Left renal pelvis (tissue), 4 donors: Measurements from ENCODE around the gene EDC4. TPM values are rescaled to one million over a fixed set of nuclear protein-coding genes. Genes with fewer than 3 reads are reported as not detected.
"Not testable (repeated sequence)": the region's sequence is repeated elsewhere in the genome, so short reads cannot be mapped to it uniquely, and the experiment has no call there.

Experiments used
- DNase-seq, 4 donors: peaks; one replicate each; pipeline ENCODE4 v3.0.0-alpha.2; 2013; ENCODE audit warnings: low read depth in 4 of 4, low spot score in 3 of 4
- polyA plus RNA-seq, 4 donors: library from polyadenylated mRNA; unstranded; fragments of 120-200 nt; gene quantifications; one replicate each; pipeline ENCODE4 v1.2.1, GENCODE V29; 2013; ENCODE audit not compliant: insufficient read length in 4 of 4

EDC4 gene, protein sequence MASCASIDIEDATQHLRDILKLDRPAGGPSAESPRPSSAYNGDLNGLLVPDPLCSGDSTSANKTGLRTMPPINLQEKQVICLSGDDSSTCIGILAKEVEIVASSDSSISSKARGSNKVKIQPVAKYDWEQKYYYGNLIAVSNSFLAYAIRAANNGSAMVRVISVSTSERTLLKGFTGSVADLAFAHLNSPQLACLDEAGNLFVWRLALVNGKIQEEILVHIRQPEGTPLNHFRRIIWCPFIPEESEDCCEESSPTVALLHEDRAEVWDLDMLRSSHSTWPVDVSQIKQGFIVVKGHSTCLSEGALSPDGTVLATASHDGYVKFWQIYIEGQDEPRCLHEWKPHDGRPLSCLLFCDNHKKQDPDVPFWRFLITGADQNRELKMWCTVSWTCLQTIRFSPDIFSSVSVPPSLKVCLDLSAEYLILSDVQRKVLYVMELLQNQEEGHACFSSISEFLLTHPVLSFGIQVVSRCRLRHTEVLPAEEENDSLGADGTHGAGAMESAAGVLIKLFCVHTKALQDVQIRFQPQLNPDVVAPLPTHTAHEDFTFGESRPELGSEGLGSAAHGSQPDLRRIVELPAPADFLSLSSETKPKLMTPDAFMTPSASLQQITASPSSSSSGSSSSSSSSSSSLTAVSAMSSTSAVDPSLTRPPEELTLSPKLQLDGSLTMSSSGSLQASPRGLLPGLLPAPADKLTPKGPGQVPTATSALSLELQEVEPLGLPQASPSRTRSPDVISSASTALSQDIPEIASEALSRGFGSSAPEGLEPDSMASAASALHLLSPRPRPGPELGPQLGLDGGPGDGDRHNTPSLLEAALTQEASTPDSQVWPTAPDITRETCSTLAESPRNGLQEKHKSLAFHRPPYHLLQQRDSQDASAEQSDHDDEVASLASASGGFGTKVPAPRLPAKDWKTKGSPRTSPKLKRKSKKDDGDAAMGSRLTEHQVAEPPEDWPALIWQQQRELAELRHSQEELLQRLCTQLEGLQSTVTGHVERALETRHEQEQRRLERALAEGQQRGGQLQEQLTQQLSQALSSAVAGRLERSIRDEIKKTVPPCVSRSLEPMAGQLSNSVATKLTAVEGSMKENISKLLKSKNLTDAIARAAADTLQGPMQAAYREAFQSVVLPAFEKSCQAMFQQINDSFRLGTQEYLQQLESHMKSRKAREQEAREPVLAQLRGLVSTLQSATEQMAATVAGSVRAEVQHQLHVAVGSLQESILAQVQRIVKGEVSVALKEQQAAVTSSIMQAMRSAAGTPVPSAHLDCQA (N-terminal part only)
- 100 to 1,000 TPM in 1 of 4 donors, 10 to 100 TPM in 3; 67.0 to 106 (median 83.7) TPM for polyA plus RNA-seq

GRCh38 chr16:67872631-67873434, at the start of gene EDC4:
EDC4 (plus strand) TSS chr16:67873052; CDS start chr16:67873262, 210 bp downstream.
- DNase-seq = peak in 1 of 4 donors; percentile 47

DNA sequence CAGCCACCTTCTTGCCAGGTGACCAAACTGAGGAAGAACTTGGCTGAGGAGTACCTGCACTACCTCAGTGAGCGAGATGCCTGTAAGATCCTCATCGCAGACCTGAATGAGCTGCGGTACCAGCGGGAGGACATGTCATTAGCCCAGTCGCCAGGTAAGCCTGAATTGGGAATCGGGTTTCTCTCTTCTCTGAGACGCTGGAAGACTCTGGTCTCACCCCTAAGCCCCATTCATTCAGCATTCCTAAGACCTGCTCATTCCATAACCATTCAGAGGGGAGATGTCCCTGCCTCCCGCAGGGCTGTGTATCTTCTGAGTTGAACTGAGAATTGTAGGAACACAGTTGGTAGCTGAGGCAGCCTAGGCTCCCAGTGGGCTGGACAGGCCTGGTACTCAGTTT, 47.7 kb upstream of the EDC4 start:
- no peak for DNase-seq

DNA sequence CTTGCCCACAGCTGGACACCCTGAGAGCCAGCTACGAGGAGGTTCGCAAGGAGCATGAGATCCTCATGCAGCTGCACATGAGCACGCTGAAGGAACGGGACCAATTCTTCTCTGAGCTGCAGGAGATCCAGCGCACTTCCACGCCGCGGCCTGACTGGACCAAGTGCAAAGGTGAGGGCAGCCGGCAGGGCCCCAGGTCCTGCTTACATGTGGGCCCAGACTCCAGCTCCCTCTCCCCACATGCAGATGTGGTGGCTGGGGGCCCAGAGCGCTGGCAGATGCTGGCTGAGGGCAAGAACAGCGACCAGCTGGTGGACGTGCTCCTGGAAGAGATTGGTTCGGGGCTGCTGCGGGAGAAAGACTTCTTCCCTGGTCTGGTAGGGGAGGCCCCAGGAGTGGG, 46.9 kb upstream of the EDC4 start:
- DNase-seq = no peak

GRCh38 chr16:67828651-67829050, 44.2 kb upstream of the EDC4 start:
- DNase-seq = no peak

- no peak for DNase-seq
These were observed 39.8 kb upstream of the EDC4 start for GRCh38 chr16:67833030-67833414.

DNA sequence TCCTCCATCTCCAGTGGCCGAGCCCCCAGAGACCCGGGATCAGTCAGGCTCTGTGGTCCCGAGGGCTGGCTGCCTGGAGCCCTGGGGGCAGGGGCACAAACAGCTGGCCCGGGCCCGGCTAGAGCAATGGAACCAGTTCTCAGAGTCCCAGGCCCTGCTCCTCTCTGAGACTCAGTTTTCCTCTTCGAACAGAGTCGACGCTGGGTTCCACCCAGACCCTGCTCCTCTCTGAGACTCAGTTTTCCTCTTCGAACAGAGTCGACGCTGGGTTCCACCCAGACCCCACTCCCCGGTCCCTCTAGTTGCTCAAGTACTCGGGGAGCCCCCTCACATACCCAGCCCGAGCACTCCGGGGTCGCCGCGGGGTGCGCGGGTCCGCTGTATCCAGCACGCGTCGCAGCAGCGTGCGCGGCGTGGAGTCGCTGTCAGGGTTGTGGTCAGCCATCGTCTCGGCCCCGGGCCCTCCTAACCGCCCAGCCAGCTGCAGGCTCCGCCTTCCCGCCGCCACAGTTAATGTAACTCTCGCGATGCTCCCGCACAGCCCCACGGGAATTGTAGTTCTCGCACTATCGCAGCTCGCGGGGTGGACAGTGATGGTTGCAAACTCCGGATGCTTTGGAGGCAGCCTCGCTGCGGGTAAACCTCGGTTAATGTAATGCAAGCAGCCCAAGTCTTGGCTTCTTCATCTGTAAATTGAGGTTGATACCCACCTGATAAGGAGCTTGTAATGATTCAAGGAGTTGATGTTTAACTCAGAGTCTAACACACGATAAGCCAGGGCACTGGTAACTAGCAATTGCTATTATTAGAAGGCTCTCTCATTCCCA, 39.2 kb upstream of the EDC4 start:
- DNase-seq = peak; percentile 83 to 88 (median 86)

DNA sequence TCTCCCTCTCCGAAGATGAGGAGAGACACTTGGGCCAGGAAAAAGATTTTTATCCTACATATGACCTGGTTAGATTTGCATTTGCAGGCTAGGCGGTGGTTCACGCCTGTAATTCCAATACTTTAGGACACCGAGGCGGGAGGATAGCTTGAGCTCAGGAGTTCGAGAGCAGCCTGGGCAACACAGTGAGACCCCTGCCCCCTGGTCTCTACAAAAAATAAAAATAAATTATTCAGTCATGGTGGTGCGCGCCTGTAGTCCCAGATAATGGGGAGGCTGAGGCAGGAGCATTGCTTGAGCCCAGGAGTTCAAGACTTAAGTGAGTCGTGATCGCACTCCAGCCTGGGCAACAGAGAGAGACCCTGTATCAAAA, 38.6 kb upstream of the EDC4 start:
- DNase-seq = no peak

- DNase-seq = not testable (repeated sequence)
These were observed 35.7 kb upstream of the EDC4 start for GRCh38 chr16:67837190-67837589.

DNA sequence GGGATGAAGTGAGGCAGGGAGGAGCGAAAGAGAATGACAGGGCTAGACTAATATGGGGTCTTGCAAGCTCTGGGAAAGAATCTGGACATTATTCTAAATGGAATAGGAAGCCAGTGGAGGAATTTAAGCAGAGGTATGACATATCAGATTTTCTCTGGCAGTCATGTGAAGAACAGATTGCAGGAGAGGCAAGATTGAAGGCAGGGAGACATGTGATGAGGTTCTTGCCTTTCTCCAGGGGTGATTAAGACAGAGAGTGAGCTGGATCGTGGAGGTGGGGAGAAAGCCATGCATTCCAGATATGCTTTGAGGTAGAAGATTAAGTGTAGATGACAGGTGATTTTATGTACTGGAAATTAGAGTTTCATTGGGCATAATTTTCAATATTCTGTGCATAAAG, 35.0 kb upstream of the EDC4 start:
- no peak for DNase-seq

DNA sequence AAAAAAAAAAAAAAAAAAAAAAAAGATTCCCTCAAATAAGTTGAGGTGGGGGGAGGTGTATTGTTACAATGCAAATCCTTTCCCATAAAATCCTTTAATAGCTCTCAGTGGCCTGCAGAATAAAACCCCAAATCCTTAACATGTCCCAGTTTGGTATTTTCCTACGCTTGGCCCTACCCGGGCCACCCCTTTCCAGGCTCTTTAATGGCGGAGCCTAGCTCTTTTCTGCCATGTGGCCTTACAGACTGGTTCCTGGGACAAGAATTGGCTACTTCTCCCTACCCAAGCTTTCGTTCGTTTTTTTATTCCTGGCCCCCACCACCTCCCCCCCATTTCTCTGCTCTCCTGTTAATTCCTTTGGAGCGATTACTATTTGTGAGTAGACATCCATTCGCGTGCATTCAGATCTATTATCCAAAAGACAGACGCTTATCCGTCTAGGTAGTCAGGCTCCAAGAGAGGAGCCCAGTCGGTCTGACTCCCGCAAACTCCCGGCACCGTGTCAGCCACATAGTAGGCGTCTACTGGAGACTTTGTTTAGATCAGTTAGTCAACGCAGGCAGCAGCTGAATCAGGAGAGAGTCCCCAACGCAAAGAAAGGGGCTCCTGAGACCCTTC, 31.5 kb upstream of the EDC4 start:
- DNase-seq = no peak

DNA sequence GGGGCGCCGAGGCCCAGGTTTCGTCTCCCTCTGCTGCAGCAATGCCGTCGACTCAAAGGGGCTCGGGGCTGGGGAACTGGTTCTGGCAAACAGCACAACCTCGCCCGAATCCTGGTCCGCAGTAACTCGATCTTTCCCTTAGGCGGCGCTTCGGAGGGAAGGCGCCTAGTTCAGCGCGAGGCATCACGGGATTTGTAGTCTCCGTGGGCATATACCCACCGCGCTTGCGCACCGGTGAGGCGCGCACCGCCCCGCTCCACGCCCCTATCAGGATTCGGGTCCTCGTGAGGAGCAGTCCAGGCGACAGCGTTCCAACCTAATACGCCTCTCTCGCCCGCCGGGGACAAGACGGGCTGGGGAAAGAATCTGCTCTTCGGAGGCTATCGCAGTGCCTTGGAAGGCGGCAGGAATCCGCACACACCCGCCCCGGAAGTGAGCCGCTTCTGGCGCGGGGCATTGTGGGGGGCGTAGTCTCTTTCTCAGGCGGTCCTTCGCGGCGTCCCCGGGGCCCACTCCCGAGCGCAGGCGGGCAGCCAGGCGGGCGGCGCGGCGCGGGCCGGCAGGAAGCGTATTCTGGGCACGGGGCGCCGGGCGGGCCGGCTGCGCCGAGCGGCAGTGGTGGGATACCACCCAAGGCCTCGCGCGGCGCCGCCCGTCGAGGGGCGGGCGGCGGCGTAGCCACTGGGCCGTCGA, 30.9 kb upstream of the EDC4 start, which contains the start of gene THAP11:
Gene THAP11, plus strand, starts transcription at position 505 of the 693 bp plus-strand sequence. CDS start 235 bp downstream, outside the sequence.
- DNase-seq = peak; percentile 92 to 93 (median 92)

- DNase-seq = no peak
These were observed 30.1 kb upstream of the EDC4 start for GRCh38 chr16:67842509-67843342.

- DNase-seq = no peak
These were observed 29.5 kb upstream of the EDC4 start for GRCh38 chr16:67843343-67843765.

GRCh38 chr16:67844497-67844896, 28.4 kb upstream of the EDC4 start:
- no peak for DNase-seq

GRCh38 chr16:67845291-67846062, 27.4 kb upstream of the EDC4 start:
- no peak for DNase-seq

GRCh38 chr16:67846063-67846319, 26.9 kb upstream of the EDC4 start:
- DNase-seq = no peak
